BLaER1 treated with 17β-estradiol and CSF1 and Interleukin-3, amounts not matched to agents 10 nM and 100 nM (cell line): ENCODE results near the gene HIP1.
A peak's percentile ranks its signal among the peaks of the same experiment; 100 is the strongest.

Source experiments
- H3K27ac ChIP-seq, 11 experiments: shearing (Covaris generic); formaldehyde crosslinking; 2 replicates each; pipeline ENCODE4 v1.8.1; 2022
- H3K27me3 ChIP-seq, 11 experiments: shearing (Covaris generic); formaldehyde crosslinking; 2 replicates each; pipeline ENCODE4 v1.8.1; 2022
- H3K36me3 ChIP-seq, 11 experiments: shearing (Covaris generic); formaldehyde crosslinking; 2 replicates each; pipeline ENCODE4 v1.8.1; 2022
- H3K4me1 ChIP-seq, 10 experiments: shearing (Covaris generic); formaldehyde crosslinking; 2 replicates each; pipeline ENCODE4 v1.8.1; 2022
- H3K4me2 ChIP-seq, 11 experiments: shearing (Covaris generic); formaldehyde crosslinking; 2 replicates each; pipeline ENCODE4 v1.8.1; 2022
- H3K4me3 ChIP-seq, 10 experiments: shearing (Covaris generic); formaldehyde crosslinking; 2 replicates each; pipeline ENCODE4 v1.8.1; 2022
- H3K9ac ChIP-seq, 11 experiments: shearing (Covaris generic); formaldehyde crosslinking; 2 replicates each; pipeline ENCODE4 v1.8.1; 2022
- H3K9me3 ChIP-seq, 11 experiments: shearing (Covaris generic); formaldehyde crosslinking; replicated peaks in 1 of 11; 2 replicates each; pipeline ENCODE4 v1.8.1; 2022
- H4K20me1 ChIP-seq, 11 experiments: shearing (Covaris generic); formaldehyde crosslinking; 2 replicates each; pipeline ENCODE4 v1.8.1; 2022
- Cebpa-rat ChIP-seq, 11 experiments: shearing (Covaris generic); IDR thresholded peaks; 2 replicates each; pipeline ENCODE4 v1.8.1; 2022

The HIP1 gene

GRCh38 chr7:75631711-75632110, 107.0 kb downstream of the HIP1 start:
- no peak for TF ChIP-seq Cebpa-rat (IDR thresholded peaks at IDR 0.05)
- Histone ChIP-seq H3K9me3 (peaks cover 15 to 40% (median 20%) of the 10 kb centered on the region in 11 experiments), H3K4me1 (peaks cover 30 to 81% (median 51%) of the 10 kb centered on the region in 10 experiments), H4K20me1 (no peaks in the 10 kb centered on the region; a peak in 1 of 22 replicates), H3K27ac (peak overlapping the region in 6 of 11 experiments; percentile 18 to 67 (median 52); a peak in 11 of 22 replicates), H3K36me3 (peaks cover 0 to 86% (median 19%) of the 10 kb centered on the region in 11 experiments; a peak in 19 of 22 replicates), H3K27me3 (no peaks in the 10 kb centered on the region), H3K4me3 (0 out of 20 replicates have a peak overlapping the region, but pooled peaks of 1 of the 10 experiments have one; percentile 5), H3K9ac (peak overlapping the region in 7 of 11 experiments; percentile 12 to 54 (median 43); a peak in 9 of 22 replicates), H3K4me2 (peak overlapping the region; percentile 43 to 84 (median 75))

GRCh38 chr7:75630549-75630948, 108.2 kb downstream of the HIP1 start:
- Histone ChIP-seq H3K4me2 (peak overlapping the region in 8 of 11 experiments; percentile 69 to 84 (median 80); a peak in 10 of 22 replicates), H3K9ac (no peak overlapping the region), H3K4me3 (no peak overlapping the region), H3K9me3 (peaks cover 18 to 52% (median 31%) of the 10 kb centered on the region in 11 experiments), H3K36me3 (peaks cover 0 to 88% (median 26%) of the 10 kb centered on the region in 11 experiments; a peak in 19 of 22 replicates), H4K20me1 (no peaks in the 10 kb centered on the region; a peak in 1 of 22 replicates), H3K4me1 (peaks cover 23 to 79% (median 43%) of the 10 kb centered on the region in 10 experiments), H3K27me3 (no peaks in the 10 kb centered on the region), H3K27ac (0 out of 22 replicates have a peak overlapping the region, but pooled peaks of 1 of the 11 experiments have one; percentile 8)
- TF ChIP-seq Cebpa-rat (IDR thresholded peaks at IDR 0.05) = no peak

DNA sequence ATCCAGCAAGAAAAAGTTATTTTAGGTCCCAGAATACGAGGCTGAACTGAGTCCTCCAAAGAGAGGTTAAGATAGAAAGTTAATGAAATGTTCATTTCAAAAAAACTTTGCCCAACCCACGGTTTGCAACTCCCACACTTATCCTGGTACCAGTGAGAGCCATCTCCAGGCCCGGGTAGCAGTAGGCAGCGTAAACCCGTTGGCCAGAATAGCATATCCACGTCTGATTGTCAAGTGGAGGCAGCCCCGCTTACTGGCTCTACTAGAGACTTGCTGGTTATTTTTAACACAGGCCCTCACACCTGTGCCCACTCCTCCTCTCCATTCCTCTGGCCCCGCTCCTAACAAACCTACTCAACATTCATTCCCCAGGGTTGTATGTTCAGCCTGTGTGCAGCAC, 109.7 kb downstream of the HIP1 start:
- Histone ChIP-seq H3K9ac (no peak overlapping the region), H4K20me1 (no peaks in the 10 kb centered on the region; a peak in 1 of 22 replicates)

GRCh38 chr7:75628055-75628454, 110.7 kb downstream of the HIP1 start:
- Histone ChIP-seq H3K27me3 (no peaks in the 10 kb centered on the region), H4K20me1 (no peaks in the 10 kb centered on the region), H3K4me3 (peak overlapping the region in 2 of 10 experiments; percentile 2 to 10; a peak in 1 of 20 replicates), H3K27ac (peak overlapping the region in 1 of 11 experiments; percentile 21; a peak in 1 of 22 replicates), H3K4me1 (peaks cover 23 to 79% (median 62%) of the 10 kb centered on the region in 10 experiments), H3K36me3 (peaks cover 0 to 80% (median 22%) of the 10 kb centered on the region in 11 experiments; a peak in 19 of 22 replicates), H3K4me2 (no peak overlapping the region), H3K9me3 (peaks cover 18 to 53% (median 32%) of the 10 kb centered on the region in 11 experiments), H3K9ac (no peak overlapping the region)
- no peak for TF ChIP-seq Cebpa-rat (IDR thresholded peaks at IDR 0.05)

More for the DNA sequence above, 109.7 kb downstream of the HIP1 start:
- H3K9me3 ChIP-seq = peaks cover 18 to 53% (median 32%) of the 10 kb centered on the region in 11 experiments
- peak overlapping the region in 9 of 11 experiments; percentile 41 to 84 (median 54); a peak in 17 of 22 replicates for H3K4me2 ChIP-seq
- H3K4me3 ChIP-seq = no peak overlapping the region
- no peak for TF ChIP-seq Cebpa-rat (IDR thresholded peaks at IDR 0.05)
- H3K27me3 ChIP-seq = no peaks in the 10 kb centered on the region
- H3K4me1 ChIP-seq = peaks cover 23 to 79% (median 57%) of the 10 kb centered on the region in 10 experiments
- H3K27ac ChIP-seq = peak overlapping the region in 4 of 11 experiments; percentile 1 to 28 (median 14); a peak in 2 of 22 replicates
- peaks cover 0 to 80% (median 22%) of the 10 kb centered on the region in 11 experiments; a peak in 19 of 22 replicates for H3K36me3 ChIP-seq

GRCh38 chr7:75626954-75627353, 111.8 kb downstream of the HIP1 start:
- Histone ChIP-seq H3K4me1 (peaks cover 19 to 79% (median 67%) of the 10 kb centered on the region in 10 experiments), H3K27ac (peak overlapping the region in 1 of 11 experiments; percentile 14; a peak in 3 of 22 replicates), H3K4me2 (no peak overlapping the region), H3K4me3 (no peak overlapping the region), H3K9me3 (peaks cover 18 to 53% (median 32%) of the 10 kb centered on the region in 11 experiments), H3K36me3 (peaks cover 0 to 79% (median 19%) of the 10 kb centered on the region in 11 experiments; a peak in 19 of 22 replicates), H3K27me3 (no peaks in the 10 kb centered on the region), H3K9ac (no peak overlapping the region), H4K20me1 (no peaks in the 10 kb centered on the region)
- no peak for TF ChIP-seq Cebpa-rat (IDR thresholded peaks at IDR 0.05)

- TF ChIP-seq Cebpa-rat (IDR thresholded peaks at IDR 0.05) = no peak
- peaks cover 22 to 79% (median 67%) of the 10 kb centered on the region in 10 experiments for H3K4me1 ChIP-seq
These were observed 112.9 kb downstream of the HIP1 start for GRCh38 chr7:75625868-75626267.

GRCh38 chr7:75624134-75624832, 114.5 kb downstream of the HIP1 start:
- Histone ChIP-seq H3K9me3 (peaks cover 18 to 54% (median 32%) of the 10 kb centered on the region in 11 experiments), H3K4me2 (peak overlapping the region in 10 of 11 experiments; percentile 46 to 94 (median 82); a peak in 21 of 22 replicates), H3K4me1 (peaks cover 31 to 79% (median 72%) of the 10 kb centered on the region in 10 experiments), H3K36me3 (peaks cover 0 to 82% (median 19%) of the 10 kb centered on the region in 11 experiments; a peak in 19 of 22 replicates), H3K27me3 (no peaks in the 10 kb centered on the region), H3K9ac (peak overlapping the region; percentile 43 to 80 (median 75); a peak in 21 of 22 replicates), H3K4me3 (peak overlapping the region in 3 of 10 experiments; percentile 11 to 28 (median 15); a peak in 1 of 20 replicates), H4K20me1 (no peaks in the 10 kb centered on the region), H3K27ac (peak overlapping the region; percentile 62 to 100 (median 97))
- peak in 10 of 11 experiments; percentile 25 to 91 (median 82); a peak in 16 of 22 replicates for TF ChIP-seq Cebpa-rat (IDR thresholded peaks at IDR 0.05)

More at GRCh38 chr7:75625868-75626267, 112.9 kb downstream of the HIP1 start:
- Histone ChIP-seq H4K20me1 (no peaks in the 10 kb centered on the region), H3K9me3 (peaks cover 18 to 57% (median 32%) of the 10 kb centered on the region in 11 experiments), H3K9ac (peak overlapping the region in 2 of 11 experiments; percentile 75 to 78; a peak in 2 of 22 replicates), H3K36me3 (peaks cover 0 to 85% (median 19%) of the 10 kb centered on the region in 11 experiments; a peak in 19 of 22 replicates), H3K27ac (peak overlapping the region; percentile 4 to 100 (median 97); a peak in 17 of 22 replicates), H3K4me3 (no peak overlapping the region), H3K4me2 (peak overlapping the region in 5 of 11 experiments; percentile 82 to 94 (median 87); a peak in 6 of 22 replicates), H3K27me3 (no peaks in the 10 kb centered on the region)

DNA sequence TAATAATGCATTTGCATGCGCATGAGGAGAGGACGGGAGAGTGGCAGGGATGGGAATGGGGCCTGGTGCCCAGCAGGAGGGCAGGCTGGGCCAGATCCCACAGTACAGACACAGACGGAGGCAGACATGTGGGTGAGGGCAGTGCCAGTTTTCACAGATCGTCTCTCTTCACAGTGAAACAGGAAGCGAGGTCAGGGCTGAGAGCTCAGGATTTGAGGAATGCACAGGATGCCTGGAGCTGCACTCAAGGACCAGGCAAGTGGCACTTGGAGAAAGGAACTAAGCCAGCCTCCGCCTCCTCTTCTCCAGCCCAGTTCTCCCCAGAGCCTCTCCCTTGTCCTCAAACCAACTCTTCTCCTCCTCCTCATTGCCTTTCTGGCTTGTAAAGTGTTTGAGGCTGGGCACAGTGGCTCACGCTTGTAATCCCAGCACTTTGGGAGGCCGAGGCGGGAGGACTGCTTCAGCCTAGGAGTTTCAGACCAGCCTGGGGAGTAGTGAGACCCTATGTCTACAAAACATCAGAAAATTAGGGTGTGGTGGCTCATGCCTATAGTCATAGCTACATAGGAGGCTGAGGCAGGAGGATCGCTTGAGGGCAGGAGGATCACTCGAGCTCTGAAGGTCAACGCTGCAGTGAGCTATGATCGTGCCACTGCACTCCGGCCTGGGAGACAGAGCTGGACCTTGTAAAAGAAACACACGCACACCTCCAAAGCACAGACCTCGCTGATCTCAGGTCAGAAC, 115.2 kb downstream of the HIP1 start:
- H3K9ac ChIP-seq = peak overlapping the region; percentile 43 to 80 (median 75); a peak in 20 of 22 replicates
- TF ChIP-seq Cebpa-rat (IDR thresholded peaks at IDR 0.05) = no peak
- peaks cover 14 to 51% (median 26%) of the 10 kb centered on the region in 11 experiments for H3K9me3 ChIP-seq
- no peaks in the 10 kb centered on the region for H3K27me3 ChIP-seq
- H4K20me1 ChIP-seq = no peaks in the 10 kb centered on the region
- H3K27ac ChIP-seq = peak overlapping the region; percentile 62 to 100 (median 97)
- H3K4me1 ChIP-seq = peaks cover 34 to 80% (median 72%) of the 10 kb centered on the region in 10 experiments
- H3K4me2 ChIP-seq = peak overlapping the region in 10 of 11 experiments; percentile 46 to 94 (median 82); a peak in 20 of 22 replicates
- peaks cover 0 to 74% (median 15%) of the 10 kb centered on the region in 11 experiments; a peak in 19 of 22 replicates for H3K36me3 ChIP-seq
- peak overlapping the region in 3 of 10 experiments; percentile 11 to 45 (median 15); a peak in 3 of 20 replicates for H3K4me3 ChIP-seq
